Mesenteric fat pad (tissue), 1 donor: ENCODE results near the gene ANKRD1. TPM values are rescaled to one million over a fixed set of nuclear protein-coding genes. Genes with fewer than 3 reads are reported as not detected.

ENCODE experiments used
- DNase-seq: peaks from one replicate; pipeline ENCODE4 v3.0.0-alpha.2; 2020; ENCODE audit warnings: low spot score
- total RNA-seq: library from RNA; stranded (reverse); fragmentation: NEBNext Ultra II Directional; extraction: Animal tissue kit (Norgen Biotek cat#: 25700); gene quantifications from one replicate; pipeline ENCODE4 v1.2.1, GENCODE V29; 2021
- donor health status: DM: yes; HTN: yes; CAD: no.

The ANKRD1 gene
- total RNA-seq, 1 donor from 2014 or later, result 1.6 TPM

DNA sequence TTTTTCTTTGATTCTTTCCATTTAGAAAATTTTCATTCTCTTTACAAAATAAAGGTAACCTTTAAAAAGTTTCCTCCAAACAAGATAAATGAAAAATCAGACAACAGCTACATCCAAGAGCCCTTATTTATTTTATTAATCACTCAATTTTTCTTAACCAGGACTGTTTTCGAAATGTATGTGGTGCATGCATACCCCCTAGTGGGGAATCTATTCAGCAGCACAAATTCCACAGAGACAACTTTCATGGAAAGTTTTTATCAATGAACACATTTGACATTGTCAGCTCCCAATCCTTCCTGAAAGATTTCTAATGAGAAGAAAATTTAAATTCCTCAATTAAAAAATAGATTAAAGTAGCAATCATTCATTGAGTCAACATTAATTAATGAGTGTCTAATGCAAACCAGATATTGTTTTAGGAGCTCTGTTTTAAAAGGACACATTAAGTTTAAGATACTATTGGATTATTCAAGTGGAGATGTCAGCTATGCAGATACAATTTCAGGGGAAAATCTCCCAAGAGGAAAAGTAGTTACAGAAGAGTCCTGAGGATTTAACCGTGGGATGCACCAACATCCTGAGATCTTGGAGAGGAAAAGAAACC lies 57.9 kb downstream of the ANKRD1 start:
- DNase-seq, result no peak

Other genes with a start within 250 kb of the ANKRD1 start
- 0.74 TPM for gene HTR7, start 63.0 kb downstream of the ANKRD1 start, total RNA-seq
- 28.3 TPM for gene RPP30, start 49.1 kb downstream of the ANKRD1 start, total RNA-seq